Measurements from ENCODE around the gene SEMA4G.

DNA sequence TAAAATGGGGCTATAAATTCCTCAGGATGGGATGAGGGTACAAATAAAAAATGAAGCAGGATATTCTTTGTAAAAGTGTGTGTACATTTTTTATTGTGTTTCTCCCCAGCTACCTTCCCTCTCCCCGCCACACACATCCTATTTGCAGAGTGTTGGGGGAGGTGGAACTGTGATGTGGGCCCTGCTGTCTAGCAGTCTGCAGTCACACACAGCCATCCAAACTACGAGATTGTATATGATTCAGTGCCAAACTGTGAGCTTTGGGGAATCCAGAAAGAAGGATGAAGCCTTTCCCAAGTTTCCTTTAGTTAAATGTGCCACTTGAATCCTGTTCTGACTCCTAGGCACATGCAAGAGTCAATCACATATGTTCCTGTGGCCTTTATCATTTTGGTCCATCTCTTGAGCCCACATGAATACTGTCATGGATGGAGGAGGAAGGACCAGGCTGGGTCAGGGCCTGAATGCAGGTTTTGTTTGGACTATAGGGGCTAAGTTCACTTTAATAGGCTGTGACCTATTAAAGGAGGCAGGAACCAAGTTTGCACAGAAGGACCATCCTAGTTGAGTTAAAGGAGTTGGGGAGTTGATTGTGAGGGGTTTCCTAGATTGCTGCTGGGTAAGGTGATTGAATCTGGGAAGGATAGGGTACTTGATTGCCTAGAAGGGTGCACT is 1.1 kb upstream of the SEMA4G start:
- TF ChIP-seq SUZ12 (IDR thresholded peaks at IDR 0.05) (no peak), BHLHE40 (IDR thresholded peaks at IDR 0.05; ENCODE audit: borderline replicate concordance) (no peak), TARDBP (IDR thresholded peaks at IDR 0.05) (no peak), HDGF (IDR thresholded peaks at IDR 0.05; ENCODE audit: borderline replicate concordance) (no peak)
- TF ChIP-seq, protein P1, sequence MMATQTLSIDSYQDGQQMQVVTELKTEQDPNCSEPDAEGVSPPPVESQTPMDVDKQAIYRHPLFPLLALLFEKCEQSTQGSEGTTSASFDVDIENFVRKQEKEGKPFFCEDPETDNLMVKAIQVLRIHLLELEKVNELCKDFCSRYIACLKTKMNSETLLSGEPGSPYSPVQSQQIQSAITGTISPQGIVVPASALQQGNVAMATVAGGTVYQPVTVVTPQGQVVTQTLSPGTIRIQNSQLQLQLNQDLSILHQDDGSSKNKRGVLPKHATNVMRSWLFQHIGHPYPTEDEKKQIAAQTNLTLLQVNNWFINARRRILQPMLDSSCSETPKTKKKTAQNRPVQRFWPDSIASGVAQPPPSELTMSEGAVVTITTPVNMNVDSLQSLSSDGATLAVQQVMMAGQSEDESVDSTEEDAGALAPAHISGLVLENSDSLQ (IDR thresholded peaks at IDR 0.05) = no peak
